ENCODE data around the gene MMADHC.
A peak's percentile ranks its signal among the peaks of the same experiment; 100 is the strongest.

The MMADHC gene

GRCh38 chr2:149587220-149587949 is at the start of gene MMADHC:
MMADHC (minus strand) TSS chr2:149587775; CDS start chr2:149587097, 678 bp downstream.
- DNase-seq, result peak; percentile 91 to 92 (median 92)

- DNase-seq, result no peak
These were observed 46.5 kb upstream of the MMADHC start for GRCh38 chr2:149634103-149634502.

GRCh38 chr2:149630445-149630844 is 42.9 kb upstream of the MMADHC start:
- DNase-seq, result no peak

GRCh38 chr2:149629026-149629425 is 41.5 kb upstream of the MMADHC start:
- DNase-seq, result no peak

- DNase-seq, result peak in 2 of 3 donors; percentile 26 to 29
These were observed 39.7 kb upstream of the MMADHC start for GRCh38 chr2:149627111-149627801.

- peak; percentile 1 to 34 (median 27) for DNase-seq
These were observed 38.1 kb upstream of the MMADHC start for GRCh38 chr2:149625671-149626070.

GRCh38 chr2:149625271-149625670 is 37.7 kb upstream of the MMADHC start:
- no peak for DNase-seq

GRCh38 chr2:149622343-149622742 is 34.8 kb upstream of the MMADHC start:
- DNase-seq, result no peak

- DNase-seq, result no peak
These were observed 29.9 kb upstream of the MMADHC start for GRCh38 chr2:149617476-149617875.

- no peak for DNase-seq
These were observed 29.3 kb upstream of the MMADHC start for GRCh38 chr2:149616681-149617456.

GRCh38 chr2:149613704-149614103 is 26.1 kb upstream of the MMADHC start:
- no peak for DNase-seq

- no peak for DNase-seq
These were observed 24.5 kb upstream of the MMADHC start for GRCh38 chr2:149612122-149612521.

- no peak for DNase-seq
These were observed 23.7 kb upstream of the MMADHC start for GRCh38 chr2:149611100-149611820.

- no peak for DNase-seq
These were observed 18.8 kb upstream of the MMADHC start for GRCh38 chr2:149606251-149606811.

- no peak for DNase-seq
These were observed 15.7 kb upstream of the MMADHC start for GRCh38 chr2:149603248-149603647.

- DNase-seq, result peak; percentile 47 to 72 (median 62)
These were observed 13.7 kb upstream of the MMADHC start for GRCh38 chr2:149601141-149601796.

- peak; percentile 67 to 84 (median 83) for DNase-seq
These were observed 10.2 kb upstream of the MMADHC start for GRCh38 chr2:149597668-149598326.

- no peak for DNase-seq
These were observed 9.6 kb upstream of the MMADHC start for GRCh38 chr2:149597050-149597667.

GRCh38 chr2:149596471-149596870 is 8.9 kb upstream of the MMADHC start:
- DNase-seq, result no peak

- DNase-seq, result no peak
These were observed 7.7 kb upstream of the MMADHC start for GRCh38 chr2:149595056-149595963.
